AG08395 (cell line): ENCODE data around the gene CENPP.
A peak's percentile ranks its signal among the peaks of the same experiment; 100 is the strongest.

Source experiments
- DNase-seq: peaks from one replicate; pipeline ENCODE4 v3.0.0; 2012; ENCODE audit warnings: mixed read lengths, low spot score

Gene CENPP

DNA sequence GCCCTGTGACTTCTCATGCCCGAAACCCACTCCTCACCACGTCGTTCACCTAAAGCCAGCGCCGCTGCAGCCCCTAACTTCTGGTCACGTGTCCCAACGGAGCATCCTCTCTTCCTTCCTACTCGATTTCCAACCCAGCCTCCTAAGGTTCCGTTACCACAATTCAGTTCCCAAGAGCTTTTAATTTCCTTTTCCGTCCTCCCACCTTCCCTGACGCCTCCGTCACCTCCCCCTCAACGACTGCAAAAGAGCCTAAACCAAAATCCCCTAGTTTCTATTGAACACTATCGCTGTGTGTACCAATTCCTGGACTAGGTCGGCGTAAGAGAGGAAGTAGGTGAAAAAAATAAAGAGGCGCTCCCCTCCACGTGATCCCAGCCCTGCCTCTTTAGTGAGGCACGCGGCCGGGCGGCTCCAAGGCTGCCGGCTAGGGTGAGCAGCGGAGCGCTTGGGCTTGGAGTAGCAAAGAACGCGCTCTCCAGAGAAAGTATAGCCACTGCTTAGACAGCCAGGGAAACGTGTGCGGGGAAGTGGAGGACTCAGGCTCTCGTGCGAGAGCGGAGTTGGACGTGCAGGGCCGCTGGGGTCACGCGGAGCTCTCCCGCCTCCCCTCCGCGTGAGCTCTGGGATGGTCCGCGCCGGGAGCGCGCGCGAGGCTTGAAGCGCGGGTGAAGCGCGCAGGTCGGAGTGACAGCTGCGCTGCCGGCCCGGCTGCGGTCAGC lies at the start of gene CENPP, which contains the start of gene NOL8:
Gene CENPP (plus strand): TSS at position 685 of the 722 bp plus-strand sequence.
Gene NOL8 (minus strand): TSS at position 82 of the 722 bp plus-strand sequence. CDS start 1,189 bp downstream, outside the sequence.
- peak; percentile 92 for DNase-seq

GRCh38 chr9:92276331-92277032 lies 49.3 kb upstream of the CENPP start:
- DNase-seq, result no peak

GRCh38 chr9:92278110-92278509 lies 47.6 kb upstream of the CENPP start:
- peak; percentile 58 for DNase-seq

GRCh38 chr9:92279302-92279701 lies 46.5 kb upstream of the CENPP start:
- no peak for DNase-seq

DNA sequence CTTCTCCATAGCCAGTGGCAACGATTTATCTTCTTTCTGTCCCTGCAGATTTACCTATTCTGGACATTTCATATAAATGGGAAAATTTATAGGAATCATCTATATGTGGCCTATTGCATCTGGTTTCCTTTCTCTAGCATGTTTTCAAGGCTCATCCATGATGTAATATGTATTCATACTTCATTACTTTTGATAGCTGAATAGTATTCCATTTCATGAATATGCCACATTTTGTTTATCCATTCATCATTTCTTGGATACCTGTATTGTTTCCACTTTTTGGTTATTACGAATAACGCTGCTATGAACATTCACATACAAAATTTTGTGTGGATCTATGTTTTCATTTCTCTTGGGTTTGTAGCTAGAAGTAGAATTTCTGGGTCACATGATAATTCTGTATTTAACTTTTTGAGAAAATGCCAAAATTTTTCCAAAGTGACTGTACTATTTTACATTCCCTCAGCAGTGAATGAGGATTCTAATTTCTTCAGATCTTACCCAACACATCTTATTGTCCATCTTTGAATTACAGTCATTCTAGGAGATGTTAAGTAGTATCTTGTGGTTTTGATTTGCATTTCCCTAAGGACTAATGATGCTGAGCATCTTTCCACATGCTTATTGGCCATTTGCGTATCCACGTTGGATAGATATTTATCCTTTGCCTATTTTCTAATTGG lies 35.9 kb upstream of the CENPP start:
- peak; percentile 6 for DNase-seq

- DNase-seq, result no peak
Measured at GRCh38 chr9:92290785-92291429, 34.8 kb upstream of the CENPP start.

DNA sequence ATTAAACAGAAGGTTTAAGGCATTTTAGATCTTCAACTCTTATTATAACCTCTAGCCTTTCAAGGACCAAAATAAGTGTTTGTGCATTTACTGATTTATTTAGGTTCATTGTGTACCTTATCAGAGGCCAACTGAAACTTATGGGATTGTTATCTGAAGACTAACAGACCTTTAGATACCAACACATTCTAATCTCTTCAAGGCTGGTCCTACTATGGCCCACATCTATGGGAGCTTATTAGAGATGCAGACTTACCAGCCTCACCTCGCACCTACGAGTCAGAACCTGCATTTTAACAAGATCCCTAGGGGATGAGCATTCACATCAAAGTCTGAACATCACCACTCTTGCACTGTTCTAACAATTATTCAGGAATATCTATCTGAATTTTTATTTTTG lies 34.2 kb upstream of the CENPP start:
- DNase-seq, result no peak

DNA sequence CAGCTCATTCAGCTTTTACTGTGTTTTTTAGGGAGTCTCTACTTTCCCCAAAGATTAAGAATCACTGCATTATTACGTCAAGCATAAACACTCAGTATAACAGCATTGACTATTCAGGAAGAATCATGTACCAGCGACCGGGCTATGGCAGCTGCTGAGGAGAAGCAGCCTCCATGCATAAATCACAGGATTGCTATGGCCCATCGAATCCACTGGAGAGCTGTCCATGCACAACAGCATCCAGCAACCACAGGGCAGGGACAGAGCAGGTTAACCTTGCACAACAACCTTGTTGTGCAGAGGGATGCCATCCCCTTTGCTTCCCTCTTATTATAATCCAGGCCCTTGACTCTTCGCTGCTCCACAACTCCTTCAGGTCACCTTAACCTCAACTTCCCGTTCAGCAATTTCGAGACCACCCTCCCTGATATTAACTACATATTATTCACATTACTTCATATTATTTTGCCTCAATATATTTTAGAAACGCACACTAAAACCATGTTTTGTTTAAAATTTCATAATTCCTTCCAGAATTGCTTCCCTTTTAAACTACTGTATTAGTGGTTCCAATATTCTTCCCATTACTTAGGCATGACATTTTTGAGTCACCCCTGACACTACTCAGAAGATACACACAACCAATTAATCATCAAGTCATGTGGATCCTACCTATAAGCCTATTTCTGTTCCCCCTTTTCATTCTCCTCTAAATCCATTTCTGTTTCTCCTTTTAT lies 33.2 kb upstream of the CENPP start:
- peak; percentile 2 for DNase-seq

- DNase-seq, result no peak
Measured at GRCh38 chr9:92293075-92293354, 32.7 kb upstream of the CENPP start.

- peak; percentile 99 for DNase-seq
Measured at GRCh38 chr9:92293452-92294296, 32.1 kb upstream of the CENPP start, which contains the start of gene IARS1. IARS1 (minus strand) TSS chr9:92293697; CDS start chr9:92289419, 4,278 bp downstream.

GRCh38 chr9:92294297-92294676 lies 31.5 kb upstream of the CENPP start:
- DNase-seq, result peak; percentile 6

- DNase-seq, result no peak
Measured at GRCh38 chr9:92295240-92295790, 30.4 kb upstream of the CENPP start.

DNA sequence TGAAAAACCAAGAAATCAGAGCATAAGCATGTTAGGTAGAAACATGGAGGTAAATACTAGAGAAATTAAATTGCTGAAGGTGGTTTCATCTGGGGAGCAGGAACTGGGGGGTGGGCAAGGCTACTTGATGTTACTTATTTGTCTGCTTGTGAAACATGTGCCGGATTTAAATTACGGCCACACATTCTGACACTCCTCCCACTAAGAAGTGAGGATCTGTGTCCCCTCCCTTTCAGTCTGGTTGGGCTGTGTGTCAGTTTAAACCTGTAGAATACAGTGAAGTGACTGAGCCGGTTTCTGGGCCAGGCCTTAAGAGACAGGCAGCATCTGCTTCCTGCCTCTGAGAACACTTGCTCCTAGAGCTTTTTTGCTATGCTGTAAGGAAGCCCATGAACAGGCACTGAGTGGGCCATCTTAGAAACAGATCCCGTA lies 29.9 kb upstream of the CENPP start:
- DNase-seq, result no peak

GRCh38 chr9:92297611-92298010 lies 28.1 kb upstream of the CENPP start:
- no peak for DNase-seq

- DNase-seq, result no peak
Measured at GRCh38 chr9:92298036-92298435, 27.7 kb upstream of the CENPP start.

GRCh38 chr9:92299116-92299515 lies 26.6 kb upstream of the CENPP start:
- no peak for DNase-seq

DNA sequence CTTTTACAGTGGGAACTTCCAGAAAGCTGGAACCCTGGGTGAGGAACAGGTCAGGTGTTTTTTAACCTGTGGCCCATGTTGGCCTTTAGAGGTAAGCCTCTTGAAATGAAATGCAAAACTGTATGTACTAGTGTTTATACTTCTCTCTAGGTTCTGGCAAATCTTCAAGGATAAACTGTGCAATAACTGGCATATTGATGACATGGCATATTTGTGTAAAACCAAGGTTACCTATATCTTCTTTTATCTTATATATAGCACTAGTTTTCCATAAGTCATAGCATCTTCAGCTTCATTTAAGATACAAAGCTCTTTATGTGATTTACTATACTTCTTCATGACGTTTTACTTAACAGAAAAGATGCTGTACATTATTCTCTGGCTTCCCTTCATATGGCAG lies 24.8 kb upstream of the CENPP start:
- no peak for DNase-seq

DNA sequence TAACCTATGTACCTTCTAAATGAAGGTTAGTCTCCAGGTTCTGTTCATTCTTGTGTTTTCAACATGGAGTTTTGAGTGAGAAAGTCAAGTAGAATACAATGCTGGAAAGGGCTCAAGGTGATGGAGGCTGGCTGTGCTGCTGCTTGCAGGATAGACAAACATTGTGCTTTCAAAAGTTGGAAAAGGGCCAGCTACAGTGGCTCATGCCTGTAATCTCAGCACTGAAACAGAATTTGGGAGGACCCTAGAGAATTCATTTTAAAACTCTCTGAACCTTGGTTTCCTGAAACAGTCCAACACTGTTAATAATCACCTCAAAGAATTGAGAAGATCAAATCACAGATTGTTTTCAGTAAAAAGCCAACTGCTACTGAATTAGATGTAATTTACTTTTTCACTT lies 16.9 kb upstream of the CENPP start:
- no peak for DNase-seq

DNA sequence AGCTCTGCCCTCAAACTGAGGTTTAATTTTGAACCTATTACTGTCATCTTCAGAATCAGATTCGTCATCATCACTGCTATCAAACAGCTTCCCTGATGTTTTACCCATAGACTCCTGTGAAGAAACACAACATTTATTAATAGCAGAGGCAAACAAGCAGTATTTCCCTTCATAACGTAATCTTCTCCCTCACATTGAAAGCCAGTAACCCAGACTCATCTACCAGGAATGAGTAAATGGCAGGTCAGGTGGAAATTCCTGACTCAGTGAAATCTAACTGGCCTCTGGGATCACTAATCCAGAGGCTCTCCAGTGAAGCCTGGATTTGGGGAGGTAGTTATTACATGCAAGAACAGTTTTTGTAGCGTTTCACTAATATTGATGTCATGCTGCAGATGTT lies 15.2 kb upstream of the CENPP start:
- no peak for DNase-seq

- no peak for DNase-seq
Measured at GRCh38 chr9:92312887-92313623, 12.7 kb upstream of the CENPP start.
